ENCODE data around the gene FCER1G.

FCER1G gene

DNA sequence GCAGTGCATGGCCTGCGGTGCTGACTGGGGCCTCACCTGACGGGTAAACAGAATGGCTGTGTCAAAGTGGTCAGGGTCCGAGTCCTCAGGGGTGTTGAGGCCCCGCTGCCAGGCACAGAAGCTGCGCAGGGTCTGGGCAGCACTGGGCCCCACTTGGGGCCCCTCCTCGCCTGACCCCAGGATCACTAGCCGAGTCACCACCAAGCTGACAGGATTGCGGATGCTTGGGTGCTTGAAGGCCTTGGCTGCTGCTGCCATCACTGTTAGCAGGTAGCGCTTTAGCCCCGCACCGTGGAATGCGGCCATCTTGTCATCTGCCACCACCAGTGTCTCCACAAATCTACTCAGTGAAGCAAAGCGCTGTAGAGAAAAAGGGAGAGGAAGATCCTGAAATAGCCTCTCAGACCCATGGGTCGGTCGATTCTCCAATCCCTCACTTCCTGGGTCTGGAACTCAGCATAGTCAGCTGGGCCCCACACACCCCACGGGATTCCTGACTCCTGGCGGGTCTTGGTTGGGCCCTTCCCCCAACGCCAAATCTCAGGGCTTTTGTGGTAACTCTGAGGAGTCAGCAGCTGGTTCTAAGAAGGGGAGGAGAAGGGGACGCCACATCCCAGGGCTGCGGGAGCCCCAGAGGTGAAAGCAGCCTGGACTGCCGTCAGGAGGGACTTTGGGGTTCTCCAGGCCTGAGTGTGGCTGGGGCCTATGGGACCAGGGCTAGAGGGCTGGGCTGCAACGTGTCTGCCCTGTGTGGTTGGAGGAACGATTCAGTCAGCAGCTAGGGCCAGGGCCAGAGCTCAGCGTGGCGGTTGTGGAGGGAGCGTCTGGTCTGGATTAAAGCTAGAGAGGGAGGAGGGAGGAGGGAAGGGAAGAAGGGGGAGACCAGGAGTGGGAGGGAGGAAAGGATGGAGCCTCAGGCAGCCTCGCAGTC, 18.3 kb upstream of the FCER1G start:
- no peak for DNase-seq (ENCODE audit: low read depth)
- H3K4me3 ChIP-seq (ENCODE audit: low read depth, low read length), result no peak overlapping the region
- TF ChIP-seq, protein P1, sequence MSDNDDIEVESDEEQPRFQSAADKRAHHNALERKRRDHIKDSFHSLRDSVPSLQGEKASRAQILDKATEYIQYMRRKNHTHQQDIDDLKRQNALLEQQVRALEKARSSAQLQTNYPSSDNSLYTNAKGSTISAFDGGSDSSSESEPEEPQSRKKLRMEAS (IDR thresholded peaks at IDR 0.05; ENCODE audit: low read depth, low read length), result no peak
- TF ChIP-seq MYC (IDR thresholded peaks at IDR 0.05; ENCODE audit: low read depth, low read length) (no peak), POLR2A (IDR thresholded peaks at IDR 0.05; ENCODE audit: extremely low read depth, insufficient read length) (no peak)
- TF ChIP-seq, protein P2, sequence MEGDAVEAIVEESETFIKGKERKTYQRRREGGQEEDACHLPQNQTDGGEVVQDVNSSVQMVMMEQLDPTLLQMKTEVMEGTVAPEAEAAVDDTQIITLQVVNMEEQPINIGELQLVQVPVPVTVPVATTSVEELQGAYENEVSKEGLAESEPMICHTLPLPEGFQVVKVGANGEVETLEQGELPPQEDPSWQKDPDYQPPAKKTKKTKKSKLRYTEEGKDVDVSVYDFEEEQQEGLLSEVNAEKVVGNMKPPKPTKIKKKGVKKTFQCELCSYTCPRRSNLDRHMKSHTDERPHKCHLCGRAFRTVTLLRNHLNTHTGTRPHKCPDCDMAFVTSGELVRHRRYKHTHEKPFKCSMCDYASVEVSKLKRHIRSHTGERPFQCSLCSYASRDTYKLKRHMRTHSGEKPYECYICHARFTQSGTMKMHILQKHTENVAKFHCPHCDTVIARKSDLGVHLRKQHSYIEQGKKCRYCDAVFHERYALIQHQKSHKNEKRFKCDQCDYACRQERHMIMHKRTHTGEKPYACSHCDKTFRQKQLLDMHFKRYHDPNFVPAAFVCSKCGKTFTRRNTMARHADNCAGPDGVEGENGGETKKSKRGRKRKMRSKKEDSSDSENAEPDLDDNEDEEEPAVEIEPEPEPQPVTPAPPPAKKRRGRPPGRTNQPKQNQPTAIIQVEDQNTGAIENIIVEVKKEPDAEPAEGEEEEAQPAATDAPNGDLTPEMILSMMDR (IDR thresholded peaks at IDR 0.05; ENCODE audit: low read depth, low read length), result no peak

DNA sequence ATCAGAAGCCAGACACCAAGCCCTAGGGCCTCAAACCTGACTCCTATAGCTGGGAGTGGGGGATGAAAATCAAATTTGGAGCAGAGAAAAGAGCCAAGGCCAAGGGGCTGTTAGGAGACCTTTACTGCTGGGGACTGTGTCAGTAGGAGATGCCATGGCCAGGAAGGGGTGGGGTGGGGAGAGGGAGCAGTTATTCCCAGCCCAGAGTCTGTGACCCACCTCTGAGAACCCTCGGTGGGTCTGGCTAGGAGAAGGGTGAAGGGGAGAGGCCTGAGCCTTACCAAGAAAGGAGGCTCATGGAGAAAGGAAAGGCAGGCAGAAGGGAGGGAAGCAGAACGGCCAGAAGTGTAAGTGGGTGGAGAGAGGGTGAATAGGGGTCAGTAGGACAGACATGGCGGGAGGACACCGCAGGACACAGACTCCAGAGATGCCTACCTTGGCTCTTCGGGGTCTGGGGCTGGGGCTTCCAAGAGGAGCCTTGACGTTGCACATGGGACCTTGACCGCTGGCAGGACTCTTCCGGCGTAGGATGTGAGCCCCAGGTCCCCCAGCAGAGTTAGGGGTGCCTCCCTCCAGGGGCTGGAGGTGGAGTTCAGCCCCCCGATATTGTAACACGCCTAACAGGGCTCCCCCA, 17.4 kb upstream of the FCER1G start:
- no peak for TF ChIP-seq MYC (IDR thresholded peaks at IDR 0.05; ENCODE audit: low read depth, low read length)
- TF ChIP-seq, protein P2 (IDR thresholded peaks at IDR 0.05; ENCODE audit: low read depth, low read length), result no peak
- no peak for TF ChIP-seq POLR2A (IDR thresholded peaks at IDR 0.05; ENCODE audit: extremely low read depth, insufficient read length)
- TF ChIP-seq, protein P1 (IDR thresholded peaks at IDR 0.05; ENCODE audit: low read depth, low read length), result no peak
- no peak for DNase-seq (ENCODE audit: low read depth)
- H3K4me3 ChIP-seq (ENCODE audit: low read depth, low read length), result no peak overlapping the region

DNA sequence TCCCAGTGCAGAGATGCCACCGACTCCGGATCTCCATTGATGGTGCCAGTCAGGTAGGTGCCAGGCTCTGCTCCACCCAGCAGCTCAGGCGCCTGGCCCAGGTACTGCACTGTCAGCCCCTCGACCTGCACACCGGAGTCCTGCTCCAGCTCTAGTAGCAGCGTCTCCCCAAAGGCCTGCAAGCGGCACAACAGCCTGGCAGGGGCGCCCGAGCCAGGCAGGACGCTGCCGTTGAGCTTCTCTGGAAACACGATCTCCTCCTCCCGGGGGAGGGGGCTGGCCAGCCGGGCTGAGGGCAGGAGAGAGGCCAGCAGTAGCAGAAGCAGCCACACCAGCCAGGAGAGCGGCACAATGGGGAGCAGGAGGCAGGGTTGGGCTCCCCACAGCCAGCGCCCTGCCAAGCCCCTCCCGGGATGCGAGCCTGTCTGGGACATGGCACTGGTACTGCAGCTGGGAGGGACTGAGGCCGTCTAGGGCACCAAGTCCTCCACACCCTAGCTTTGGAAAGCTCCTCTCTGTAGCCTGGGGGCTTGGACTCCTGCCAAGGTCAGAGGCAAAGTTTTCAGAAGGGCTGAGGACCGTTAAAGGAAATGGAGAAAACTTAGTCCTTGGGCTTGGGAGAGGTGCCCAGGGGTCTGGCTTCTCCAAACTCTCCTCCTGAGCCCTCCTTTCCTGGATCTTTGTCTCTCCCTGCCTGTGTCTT, 16.8 kb upstream of the FCER1G start:
- H3K4me3 ChIP-seq (ENCODE audit: low read depth, low read length), result no peak overlapping the region
- TF ChIP-seq, protein P1 (IDR thresholded peaks at IDR 0.05; ENCODE audit: low read depth, low read length), result no peak
- TF ChIP-seq, protein P2 (IDR thresholded peaks at IDR 0.05; ENCODE audit: low read depth, low read length), result no peak
- no peak for TF ChIP-seq MYC (IDR thresholded peaks at IDR 0.05; ENCODE audit: low read depth, low read length)
- TF ChIP-seq POLR2A (IDR thresholded peaks at IDR 0.05; ENCODE audit: extremely low read depth, insufficient read length), result no peak
- no peak for DNase-seq (ENCODE audit: low read depth)

DNA sequence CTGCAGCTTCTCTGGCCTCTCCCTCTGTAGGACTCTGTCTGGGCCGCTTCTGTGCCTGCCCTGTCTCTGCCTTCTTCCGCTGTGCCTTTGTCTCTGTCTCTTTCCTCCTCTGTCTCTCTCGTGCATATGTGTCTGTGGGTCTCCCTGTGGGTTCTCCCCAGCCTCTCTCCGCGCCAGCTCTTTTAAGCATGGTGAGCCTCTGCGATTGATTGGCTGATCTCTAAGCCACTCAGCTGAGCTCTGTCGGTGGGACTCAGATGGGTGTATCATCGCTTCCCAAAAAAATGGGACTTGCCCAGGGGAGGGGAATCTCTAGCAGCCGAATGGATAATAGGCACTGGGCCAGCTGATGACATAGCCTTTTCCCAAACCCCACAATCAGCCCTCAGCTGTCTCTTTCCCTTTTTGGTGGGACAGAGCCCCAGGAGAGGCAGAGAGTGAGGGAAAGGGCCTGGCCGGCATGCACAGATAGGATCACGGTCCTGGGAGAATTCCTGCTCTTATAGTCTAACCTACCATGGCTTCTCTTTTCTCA, 16.1 kb upstream of the FCER1G start, which contains the start of gene ADAMTS4:
ADAMTS4 (minus strand) TSS at position 158 of the 535 bp plus-strand sequence. CDS start 427 bp downstream, outside the sequence.
- H3K4me3 ChIP-seq (ENCODE audit: low read depth, low read length), result no peak within 1 kb of the TSS
- TF ChIP-seq, protein P1 (IDR thresholded peaks at IDR 0.05; ENCODE audit: low read depth, low read length), result no peak
- TF ChIP-seq, protein P2 (IDR thresholded peaks at IDR 0.05; ENCODE audit: low read depth, low read length), result no peak
- TF ChIP-seq MYC (IDR thresholded peaks at IDR 0.05; ENCODE audit: low read depth, low read length) (no peak), POLR2A (IDR thresholded peaks at IDR 0.05; ENCODE audit: extremely low read depth, insufficient read length) (no peak)
- DNase-seq (ENCODE audit: low read depth), result no peak

DNA sequence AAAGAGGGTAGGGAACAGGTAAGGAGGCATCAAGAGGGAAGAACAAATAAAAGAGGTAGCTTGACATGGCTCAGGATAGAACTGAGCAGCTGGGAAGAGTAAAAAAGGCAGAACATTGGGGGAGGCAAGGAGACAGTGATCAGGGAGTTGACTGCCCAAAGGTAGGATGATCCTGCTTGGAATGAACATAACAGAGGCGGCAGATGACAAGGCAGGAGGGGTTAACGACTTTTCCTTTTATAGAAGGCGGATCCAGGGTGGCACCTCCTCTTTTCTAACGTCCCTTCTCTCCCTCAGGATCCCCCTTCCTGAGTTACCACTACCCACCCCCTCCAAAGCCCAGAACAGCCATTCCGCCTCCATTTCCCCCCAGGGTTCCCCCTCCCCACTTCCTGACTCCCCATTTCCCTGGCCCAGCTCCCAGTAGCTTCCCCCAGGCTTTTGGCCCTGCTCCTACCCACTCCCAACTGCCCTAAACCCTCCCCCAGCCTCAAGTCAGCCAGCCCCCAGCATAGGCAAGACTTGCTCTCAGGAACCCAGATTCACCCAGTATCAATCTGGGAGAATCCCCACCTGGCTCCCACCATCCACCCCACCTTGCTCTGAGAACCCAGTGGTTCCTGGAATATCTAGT, 15.5 kb upstream of the FCER1G start:
- no peak for TF ChIP-seq POLR2A (IDR thresholded peaks at IDR 0.05; ENCODE audit: extremely low read depth, insufficient read length)
- TF ChIP-seq MYC (IDR thresholded peaks at IDR 0.05; ENCODE audit: low read depth, low read length), result no peak
- TF ChIP-seq, protein P2 (IDR thresholded peaks at IDR 0.05; ENCODE audit: low read depth, low read length), result no peak
- TF ChIP-seq, protein P1 (IDR thresholded peaks at IDR 0.05; ENCODE audit: low read depth, low read length), result no peak
- no peak overlapping the region for H3K4me3 ChIP-seq (ENCODE audit: low read depth, low read length)
- no peak for DNase-seq (ENCODE audit: low read depth)
